HPDE6-E6E7 (cell line): Measurements from ENCODE around the gene NPC1L1.
"Not testable (repeated sequence)": the region's sequence is repeated elsewhere in the genome, so short reads cannot be mapped to it uniquely, and the experiment has no call there.

Experiments
- DNase-seq: peaks from one replicate; pipeline ENCODE4 v3.0.0; 2011; ENCODE audit warnings: missing footprints; ENCODE audit errors: extremely low spot score

The NPC1L1 gene

DNA sequence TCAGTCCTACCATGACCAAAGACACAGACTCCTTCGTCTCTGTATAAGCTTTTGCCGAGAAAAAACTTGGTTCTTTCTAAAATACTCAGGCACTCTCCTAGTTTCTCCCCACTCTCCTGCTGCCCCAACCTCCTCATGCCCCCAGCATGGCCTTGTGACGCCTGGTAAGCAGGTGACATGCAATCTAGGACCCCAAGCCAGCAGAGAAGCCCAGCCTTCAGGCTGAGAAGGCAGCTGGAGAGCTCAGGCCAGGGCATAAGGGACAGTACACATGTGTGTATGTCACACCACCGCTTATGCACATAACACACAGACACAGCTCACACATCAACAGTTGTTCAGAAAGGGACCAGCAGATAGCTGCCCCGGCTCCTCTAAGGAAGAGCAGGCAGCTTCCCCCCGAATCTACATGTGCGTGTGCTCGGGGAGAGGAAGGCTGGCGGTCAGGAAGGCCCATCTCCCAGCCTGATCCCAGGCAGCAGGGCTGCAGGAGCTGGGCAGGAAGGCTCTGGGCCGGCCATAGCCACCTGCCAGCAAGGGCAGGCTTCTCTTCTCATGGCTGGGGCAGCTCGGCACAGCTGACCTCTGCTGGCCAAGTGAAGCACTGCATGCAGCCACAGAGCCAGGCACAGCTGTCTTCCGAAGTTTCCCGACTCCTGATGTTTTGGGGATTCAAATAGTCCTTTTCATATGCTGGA lies 24.1 kb upstream of the NPC1L1 start:
- DNase-seq: peak; percentile 54

DNA sequence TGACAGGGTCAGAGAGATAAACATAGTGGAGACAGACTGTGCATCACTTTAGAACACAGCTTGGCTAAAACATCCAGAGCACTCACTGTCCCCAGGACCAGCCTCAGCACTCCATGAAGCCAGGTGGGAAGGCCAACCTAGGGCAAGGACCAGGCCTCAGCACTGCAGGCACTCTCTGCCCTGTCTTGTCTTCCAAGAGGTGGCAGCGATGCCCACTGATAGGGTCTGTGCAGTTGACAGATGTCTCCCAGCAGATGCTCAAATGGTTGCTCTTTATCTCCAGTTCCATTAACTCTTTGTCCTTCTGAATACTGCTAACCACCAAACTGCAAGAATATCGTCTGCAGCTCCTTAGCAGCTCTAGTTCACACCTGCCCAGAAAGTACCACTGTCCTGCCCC lies 23.5 kb upstream of the NPC1L1 start:
- no peak for DNase-seq

DNA sequence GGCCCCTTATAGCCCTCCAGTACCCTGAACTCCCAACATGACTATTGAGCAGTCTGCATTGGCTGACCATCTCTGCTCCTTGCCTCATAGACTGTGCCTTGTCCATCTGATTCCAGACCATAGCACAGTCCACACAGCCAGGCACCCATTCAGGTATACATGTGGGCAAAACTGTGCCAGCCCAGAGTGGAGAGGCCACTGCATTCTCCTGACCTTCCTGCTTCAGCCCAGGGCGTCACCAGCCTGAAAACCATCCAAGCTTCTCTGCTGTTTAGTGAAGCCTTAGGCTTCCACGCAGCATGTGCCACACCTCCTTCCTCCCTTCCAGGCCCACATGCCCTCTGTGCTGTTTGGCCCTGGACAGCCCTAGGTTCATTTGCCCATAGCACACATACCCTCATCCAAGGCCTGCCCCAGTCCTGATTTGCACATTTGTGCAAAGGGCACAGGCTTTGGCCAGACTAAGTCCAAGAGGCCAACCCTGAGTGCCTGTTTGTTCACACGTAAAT lies 22.1 kb upstream of the NPC1L1 start:
- DNase-seq: no peak

DNA sequence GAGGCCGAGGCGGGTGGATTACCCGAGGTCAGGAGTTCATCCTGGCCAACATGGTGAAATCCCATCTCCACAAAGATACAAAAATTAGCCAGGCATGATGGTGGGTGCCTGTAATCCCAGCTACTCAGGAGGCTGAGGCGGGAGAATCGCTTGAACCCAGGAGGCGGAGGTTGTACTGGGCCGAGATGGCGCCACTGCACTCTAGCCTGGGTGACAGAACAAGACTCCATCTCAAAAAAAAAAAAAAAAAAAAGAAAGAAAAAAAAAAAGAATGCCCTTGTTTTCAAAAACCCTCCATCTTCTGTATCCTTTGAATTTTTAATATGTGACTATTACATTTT lies 21.5 kb upstream of the NPC1L1 start:
- not testable (repeated sequence) for DNase-seq

DNA sequence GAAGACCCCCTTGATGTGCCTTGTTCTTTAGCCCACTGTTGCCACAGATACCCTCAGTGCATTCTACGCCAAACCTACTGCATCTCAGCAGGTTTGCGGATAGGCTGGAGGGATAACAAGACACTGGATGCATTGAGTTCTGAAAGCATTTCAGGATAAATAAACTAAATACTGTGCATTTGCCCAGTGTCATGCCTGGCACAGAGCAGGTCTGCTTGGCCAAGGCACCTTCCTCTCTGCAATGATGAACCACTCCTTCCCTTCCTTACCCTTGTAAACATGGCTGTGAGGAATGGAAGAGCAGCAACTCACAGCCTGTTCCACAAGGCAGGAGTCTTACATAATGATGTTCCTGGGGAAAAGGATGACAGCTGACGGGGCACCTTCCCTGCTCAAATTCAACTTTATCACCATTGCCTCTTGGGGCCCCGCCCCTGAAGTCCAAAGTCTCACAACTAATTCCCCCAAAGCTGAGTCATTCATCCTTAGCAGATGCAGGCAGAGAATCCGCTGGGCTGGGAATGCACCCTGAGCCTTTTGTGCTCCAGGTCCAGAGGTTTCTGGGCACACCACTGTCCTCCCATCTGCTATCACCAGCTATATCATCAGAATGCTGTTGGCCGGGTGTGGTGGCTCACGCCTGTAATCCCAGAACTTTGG lies 21.0 kb upstream of the NPC1L1 start:
- DNase-seq: peak; percentile 69

GRCh38 chr7:44561481-44561880 lies 20.4 kb upstream of the NPC1L1 start:
- DNase-seq: no peak

DNA sequence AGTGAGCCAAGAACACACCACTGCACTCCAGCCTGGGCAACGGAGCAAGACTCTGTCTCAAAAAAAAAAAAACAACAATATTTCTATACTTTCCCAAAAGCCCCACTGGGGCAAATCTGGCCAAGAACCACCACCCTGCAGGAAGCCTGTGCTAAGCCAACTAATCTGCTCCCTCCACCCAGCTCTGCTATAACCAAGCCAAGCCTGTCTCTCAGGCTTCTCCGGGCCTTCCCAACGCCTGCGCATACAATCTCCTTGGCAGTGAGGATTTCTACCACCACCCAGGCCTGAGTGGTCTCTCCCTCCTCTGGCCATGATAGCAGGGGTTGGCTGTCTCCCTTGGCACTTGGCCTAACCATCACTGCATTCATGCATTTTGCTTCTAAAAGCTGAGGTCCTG lies 18.4 kb upstream of the NPC1L1 start:
- no peak for DNase-seq

- DNase-seq: no peak
Observed at GRCh38 chr7:44557485-44557884, 16.4 kb upstream of the NPC1L1 start.

- DNase-seq: no peak
Observed at GRCh38 chr7:44555350-44555749, 14.2 kb upstream of the NPC1L1 start.

GRCh38 chr7:44552473-44553005 lies 11.4 kb upstream of the NPC1L1 start:
- DNase-seq: not testable (repeated sequence)

DNA sequence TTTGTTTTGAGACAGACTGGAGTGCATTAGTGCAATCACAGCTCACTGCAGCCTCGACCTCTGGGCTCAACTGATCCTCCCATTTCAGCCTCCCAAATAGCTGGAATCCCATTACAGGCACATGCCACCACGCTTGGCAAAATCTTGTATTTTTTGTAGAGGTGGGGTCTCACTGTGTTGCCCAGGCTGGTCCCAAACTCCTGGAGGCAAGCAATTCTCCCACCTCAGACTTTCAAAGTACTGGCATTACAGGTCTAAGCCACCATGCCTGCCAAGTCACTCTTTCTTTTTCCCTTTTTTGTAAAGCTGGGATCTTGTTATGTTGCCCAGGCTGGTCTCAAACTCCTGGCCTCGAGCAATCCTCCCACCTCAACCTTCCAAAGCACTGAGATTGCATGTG lies 8.3 kb upstream of the NPC1L1 start:
- no peak for DNase-seq

GRCh38 chr7:44548893-44549292 lies 7.8 kb upstream of the NPC1L1 start:
- no peak for DNase-seq

DNA sequence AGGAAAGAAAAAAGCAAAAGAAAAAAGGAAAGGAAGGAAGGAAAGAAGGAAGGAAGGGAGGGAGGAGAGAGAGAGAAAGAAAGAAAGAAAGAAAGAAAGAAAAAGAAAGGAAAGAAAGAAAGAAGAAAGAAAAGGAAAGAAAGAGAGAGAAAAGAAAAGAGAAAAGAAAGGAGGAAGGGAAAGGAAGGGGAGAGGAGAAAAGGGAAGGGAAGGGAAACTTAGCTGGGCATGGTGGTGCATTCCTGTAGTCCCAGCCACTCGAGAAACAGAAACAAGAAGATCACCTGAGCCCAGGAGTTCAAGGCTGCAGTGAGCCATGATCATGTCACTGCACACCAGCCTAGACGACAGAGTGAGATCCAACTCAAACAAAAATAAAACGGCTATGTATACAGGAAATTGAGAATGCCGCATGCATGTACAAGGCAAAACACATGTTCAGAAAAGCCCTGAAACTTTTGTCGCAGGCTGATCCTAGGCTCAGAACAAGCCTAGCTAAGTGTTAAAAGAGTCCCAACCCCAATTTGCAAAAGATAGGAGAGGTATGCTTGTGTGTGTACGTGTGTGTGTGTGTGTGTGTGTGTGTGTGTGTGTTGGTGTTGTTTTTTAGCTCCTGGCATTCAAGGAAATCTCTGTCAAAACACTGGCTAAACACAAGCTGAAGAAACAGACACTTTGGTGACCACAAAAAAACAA lies 6.6 kb upstream of the NPC1L1 start:
- DNase-seq: no peak

DNA sequence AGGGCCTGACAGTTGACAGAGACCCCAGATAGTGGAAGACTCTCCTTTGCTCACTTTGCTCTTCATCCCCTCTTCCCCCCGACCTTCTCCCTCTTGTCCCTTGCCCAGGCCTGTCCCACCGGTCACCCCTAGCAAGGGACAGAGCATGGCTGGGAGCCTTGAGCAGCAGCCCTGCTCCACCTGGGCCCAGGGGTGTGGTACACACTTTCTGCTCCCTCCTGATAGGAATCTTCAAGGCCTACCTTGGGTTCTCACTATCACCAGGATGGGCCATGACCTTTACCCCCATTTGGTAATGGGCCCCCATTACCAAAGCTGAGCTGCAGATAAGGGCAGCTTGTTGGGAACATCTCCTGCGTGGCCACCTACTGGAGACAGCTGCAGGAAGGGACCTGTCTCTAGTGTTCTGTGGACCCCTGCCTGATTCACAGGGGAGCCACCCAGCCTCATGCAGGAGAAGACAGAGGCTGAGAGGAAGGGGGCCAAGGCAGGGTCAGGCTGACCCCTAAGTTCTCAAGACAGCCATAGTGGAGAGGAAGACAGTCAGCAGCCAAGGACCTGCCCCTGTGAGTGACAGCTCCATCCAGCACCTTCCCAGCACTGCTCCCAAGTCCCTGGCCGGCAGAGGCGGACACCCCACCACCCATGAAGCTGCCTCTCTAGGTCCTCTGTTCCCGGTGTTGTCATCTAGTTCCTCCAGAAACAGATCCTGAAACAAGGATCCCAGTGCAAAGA lies 913 bp upstream of the NPC1L1 start:
- DNase-seq: no peak

DNA sequence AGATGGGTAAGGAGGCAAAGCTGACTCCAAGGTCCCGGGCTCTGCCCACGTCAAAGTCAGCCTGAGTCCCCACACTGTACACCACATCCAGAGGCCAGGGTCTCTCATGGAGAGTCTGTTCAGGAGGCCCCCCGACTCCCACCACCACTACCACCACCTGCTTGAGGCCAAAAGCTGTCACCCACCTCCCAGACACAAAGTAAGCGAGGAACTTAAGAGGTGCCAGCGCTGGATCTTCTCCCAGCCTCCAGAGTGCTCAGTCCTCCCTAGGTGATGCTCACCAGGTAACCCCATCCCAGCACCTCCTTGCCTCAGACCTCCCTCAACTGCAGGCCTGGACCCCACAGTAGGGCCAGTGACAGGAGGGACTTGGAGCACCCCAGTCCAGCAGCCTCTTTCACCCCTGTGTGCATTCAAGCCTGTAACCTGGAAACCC lies 520 bp downstream of the NPC1L1 start:
- no peak for DNase-seq

DNA sequence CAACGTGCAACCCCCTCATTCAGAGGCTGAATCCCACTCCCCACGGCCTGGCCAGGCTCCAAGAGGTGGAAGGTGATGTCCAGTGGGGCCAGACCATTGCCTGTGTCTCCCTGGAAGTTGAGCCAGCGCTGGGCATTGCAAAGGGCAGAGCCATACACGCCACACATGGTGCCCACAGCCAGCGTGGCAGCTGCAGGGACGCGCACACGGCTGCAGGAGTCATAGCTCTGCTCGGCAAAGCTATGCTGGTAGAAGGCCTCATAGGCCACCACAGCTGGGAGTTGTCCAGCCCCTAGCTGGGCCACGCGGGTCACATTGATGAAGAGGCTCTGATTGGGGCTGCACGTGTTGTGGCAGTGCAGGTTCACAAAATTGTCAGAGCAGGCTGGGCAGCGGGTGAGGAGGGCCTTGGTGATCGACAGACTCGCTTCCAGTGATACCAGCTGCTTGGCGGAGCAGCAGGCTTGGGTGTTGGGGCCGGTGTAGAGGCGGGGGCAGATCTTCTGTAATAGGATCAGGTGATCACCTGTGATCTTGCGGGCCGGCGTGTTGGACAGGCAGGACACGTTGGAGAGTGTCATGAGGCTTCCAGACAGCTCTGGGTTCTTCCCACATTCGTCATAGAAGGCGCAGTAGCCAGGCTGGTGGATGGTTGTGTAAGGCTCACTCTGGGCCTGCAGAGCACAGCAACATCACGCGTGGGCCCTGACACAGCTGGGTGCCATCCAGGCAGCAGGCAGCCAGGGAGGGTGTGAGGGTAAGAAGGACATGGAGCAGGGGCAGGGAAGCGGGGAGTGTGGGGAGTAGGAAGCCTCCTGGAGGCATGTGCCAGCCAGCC lies 1.2 kb downstream of the NPC1L1 start:
- DNase-seq: no peak

- no peak for DNase-seq
Observed at GRCh38 chr7:44538798-44539668, 2.1 kb downstream of the NPC1L1 start.

DNA sequence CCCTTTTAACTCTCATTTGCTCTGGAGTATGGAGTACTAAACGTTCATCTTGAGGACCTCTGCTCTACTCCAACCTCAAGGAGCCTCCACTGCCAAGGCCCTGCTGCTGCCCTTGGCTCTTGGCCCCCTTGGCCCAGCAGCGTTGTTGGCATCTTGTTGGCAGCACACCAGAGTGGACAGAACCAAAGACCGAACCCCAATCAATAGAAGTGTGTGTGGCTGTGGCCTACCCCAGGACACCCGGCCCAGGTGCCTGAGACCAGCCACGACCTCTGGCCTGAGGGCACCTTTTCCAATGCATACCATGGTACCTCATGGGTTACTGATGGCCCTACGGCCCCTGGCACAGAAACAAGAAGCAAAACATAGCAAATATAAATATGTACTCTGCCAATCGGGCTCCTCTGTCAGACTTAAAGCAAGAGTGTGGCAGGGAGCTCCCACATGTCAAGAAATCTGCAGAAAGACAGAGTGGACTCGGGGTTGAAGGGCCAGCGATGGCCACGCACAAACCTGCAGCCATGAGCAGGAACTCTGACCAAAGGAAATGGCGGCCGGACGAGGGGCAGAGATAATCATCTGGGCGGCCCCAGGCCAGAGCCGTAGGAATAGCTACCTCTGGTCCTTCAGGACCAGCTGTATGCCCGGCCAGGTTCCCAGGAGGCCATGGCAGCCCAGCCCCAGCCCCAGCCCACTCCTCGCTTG lies 2.9 kb downstream of the NPC1L1 start:
- DNase-seq: no peak

- DNase-seq: no peak
Observed at GRCh38 chr7:44537442-44537841, 3.7 kb downstream of the NPC1L1 start.
